Transverse colon (tissue), 4 donors: ENCODE results near the gene AACS. TPM values are rescaled to one million over a fixed set of nuclear protein-coding genes. Genes with fewer than 3 reads are reported as not detected.

Experiments
- DNase-seq: peaks from one replicate; pipeline ENCODE4 v3.0.0-alpha.2; 2019
- H3K27ac ChIP-seq, 4 donors: fragments of 200-600 bp; sonication (generic); 2 replicates each; pipeline ENCODE4 v1.5.1; 2016 to 2018; ENCODE audit warnings: inconsistent platforms in 4 of 4
- H3K27me3 ChIP-seq: fragments of 200-600 bp; sonication (generic); 2 replicates; pipeline ENCODE4 v1.5.1; 2017; ENCODE audit warnings: inconsistent platforms
- H3K36me3 ChIP-seq, 4 donors: fragments of 200-600 bp; sonication (generic); 2 replicates each; pipeline ENCODE4 v1.5.1; 2017 to 2019; ENCODE audit warnings: inconsistent platforms in 4 of 4
- H3K4me1 ChIP-seq, 4 donors: fragments of 200-600 bp; sonication (generic); 2 replicates each; pipeline ENCODE4 v1.5.1; 2017 to 2020; ENCODE audit warnings: inconsistent platforms in 4 of 4
- H3K4me3 ChIP-seq, 4 donors: fragments of 200-600 bp; sonication (generic); 1 replicate in 1 of 4; 2 replicates in 3 of 4; pipeline versions ENCODE4 v1.5.1 to v1.6.1; 2017 to 2019; ENCODE audit warnings: inconsistent platforms in 4 of 4
- H3K9me3 ChIP-seq, 2 donors: fragments of 200-600 bp; sonication (generic); 2 replicates each; pipeline ENCODE4 v1.5.1; 2017 to 2019; ENCODE audit warnings: inconsistent platforms in 2 of 2
- CTCF ChIP-seq, 5 experiments: fragments of 200-600 bp in 3 of 5; fragments of 450-650 bp in 2 of 5; sonication (generic) in 3 of 5; IDR thresholded peaks; 1 replicate in 2 of 5; 2 replicates in 3 of 5; pipeline ENCODE4 v1.5.1; 2016 to 2017; ENCODE audit warnings: antibody characterized with exemption in 5 of 5, inconsistent platforms in 3 of 5, mild to moderate bottlenecking in 2 of 5, moderate library complexity in 1 of 5
- EP300 ChIP-seq: sonication (generic); formaldehyde crosslinking; IDR thresholded peaks from one replicate; pipeline ENCODE4 v1.6.1; 2017; ENCODE audit warnings: antibody characterized with exemption, low read depth
- POLR2A ChIP-seq: fragments of 450-650 bp; IDR thresholded peaks from one replicate; pipeline ENCODE4 v1.6.1; 2016; ENCODE audit warnings: antibody characterized with exemption, mild to moderate bottlenecking, moderate library complexity
- POLR2AphosphoS5 ChIP-seq, 3 donors: sonication (generic); formaldehyde crosslinking; IDR thresholded peaks; one replicate each; pipeline ENCODE4 v1.6.1; 2016; ENCODE audit warnings: antibody characterized with exemption in 3 of 3
- WGBS, 2 donors: methylation state at CpG; one replicate each; pipeline ENCODE4 v1.1.5; 2018; ENCODE audit warnings: low coverage in 1 of 2; 5-methylcytosine and 5-hydroxymethylcytosine counted together
- in situ Hi-C, 4 donors: fragments of 200-750 bp; cut with MboI; loops; one replicate each; pipeline versions ENCODE4 v1.15.0 to v1.15.1; 2017; ENCODE audit warnings: low sequenced_read_pairs in 3 of 4, low pct_ligation_motif_present in 1 of 4, low pct_unique_long_range_greater_than_20kb in 1 of 4
- intact Hi-C: fragments of 100-400 bp; cut with DNase I; formaldehyde crosslinking; loops from one replicate; pipeline ENCODE4 v1.15.1; 2023; ENCODE audit warnings: low total_unique reads
- total RNA-seq, 4 donors: library from RNA; depleted of rRNA; stranded (reverse); fragments of >200 nt; gene quantifications; one replicate each; pipeline ENCODE4 v1.1.0, GENCODE V29; 2016

AACS gene
- total RNA-seq, 4 donors from 2014 or later = 18.5 to 33.7 (median 27.1) TPM

GRCh38 chr12:125132698-125133400 lies 67.6 kb downstream of the AACS start:
- TF ChIP-seq POLR2AphosphoS5 (IDR thresholded peaks at IDR 0.05) (no peak), POLR2A (no peak), CTCF (IDR thresholded peaks at IDR 0.05) (no peak), EP300 (no peak)
- no peak for DNase-seq
- H3K4me3 ChIP-seq = no peak overlapping the region
- intact Hi-C loops = no loop called here
- H3K4me1 ChIP-seq = no peaks in the 10 kb centered on the region
- H3K36me3 ChIP-seq = peaks cover 0 to 14% (median 3%) of the 10 kb centered on the region in 4 donors
- no peaks in the 10 kb centered on the region for H3K27me3 ChIP-seq
- H3K9me3 ChIP-seq = no peaks in the 10 kb centered on the region
- WGBS, 2 donors = 91 to 97% methylated on average over 5 to 16 of the region's 16 CpGs
- in situ Hi-C loops = no loop called here
- no peak overlapping the region for H3K27ac ChIP-seq

DNA sequence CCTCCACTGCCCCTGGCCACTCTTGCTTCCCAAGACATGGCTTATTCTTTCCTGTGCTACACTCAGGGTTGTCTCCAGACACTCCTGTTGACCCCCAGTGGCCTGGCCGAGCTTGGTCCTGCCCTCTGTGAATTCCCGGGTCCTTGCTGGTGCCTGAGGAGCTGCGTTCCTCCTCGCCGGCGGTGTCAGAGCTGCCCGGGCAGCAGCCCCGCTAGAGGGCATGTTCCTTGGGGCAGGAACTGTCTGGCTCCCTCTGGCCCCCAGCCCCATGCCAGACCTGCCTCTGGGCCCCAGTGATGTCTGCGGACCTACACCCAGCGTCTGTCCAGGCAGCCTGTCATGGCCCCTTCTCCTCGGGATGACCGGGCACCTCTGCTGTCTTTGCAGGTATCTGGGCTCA lies 68.4 kb downstream of the AACS start:
- H3K4me3 ChIP-seq = no peak overlapping the region
- WGBS, 2 donors = 95 to 100% methylated on average over 1 to 11 of the region's 12 CpGs
- no peak for DNase-seq
- in situ Hi-C loops (no loop called here), intact Hi-C loops (no loop called here)
- H3K4me1 ChIP-seq = no peaks in the 10 kb centered on the region
- H3K9me3 ChIP-seq = no peaks in the 10 kb centered on the region
- peaks cover 0 to 14% (median 3%) of the 10 kb centered on the region in 4 donors for H3K36me3 ChIP-seq
- H3K27ac ChIP-seq = no peak overlapping the region
- H3K27me3 ChIP-seq = no peaks in the 10 kb centered on the region
- TF ChIP-seq CTCF (IDR thresholded peaks at IDR 0.05) (no peak), POLR2AphosphoS5 (IDR thresholded peaks at IDR 0.05) (no peak)

- 90 to 94% methylated on average over 8 to 14 of the region's 14 CpGs for WGBS, 2 donors
- in situ Hi-C loops = no loop called here
- intact Hi-C loops = no loop called here
- no peaks in the 10 kb centered on the region for H3K9me3 ChIP-seq
- DNase-seq = no peak
- TF ChIP-seq CTCF (IDR thresholded peaks at IDR 0.05) = no peak
- TF ChIP-seq POLR2A = no peak
- no peak for TF ChIP-seq POLR2AphosphoS5 (IDR thresholded peaks at IDR 0.05)
- TF ChIP-seq EP300 = no peak
- H3K27me3 ChIP-seq = no peaks in the 10 kb centered on the region
- no peak overlapping the region for H3K27ac ChIP-seq
- no peaks in the 10 kb centered on the region for H3K4me1 ChIP-seq
- H3K4me3 ChIP-seq = no peak overlapping the region
- H3K36me3 ChIP-seq = peaks cover 0 to 9% (median 3%) of the 10 kb centered on the region in 4 donors
Observed at GRCh38 chr12:125134576-125134975, 69.3 kb downstream of the AACS start.

DNA sequence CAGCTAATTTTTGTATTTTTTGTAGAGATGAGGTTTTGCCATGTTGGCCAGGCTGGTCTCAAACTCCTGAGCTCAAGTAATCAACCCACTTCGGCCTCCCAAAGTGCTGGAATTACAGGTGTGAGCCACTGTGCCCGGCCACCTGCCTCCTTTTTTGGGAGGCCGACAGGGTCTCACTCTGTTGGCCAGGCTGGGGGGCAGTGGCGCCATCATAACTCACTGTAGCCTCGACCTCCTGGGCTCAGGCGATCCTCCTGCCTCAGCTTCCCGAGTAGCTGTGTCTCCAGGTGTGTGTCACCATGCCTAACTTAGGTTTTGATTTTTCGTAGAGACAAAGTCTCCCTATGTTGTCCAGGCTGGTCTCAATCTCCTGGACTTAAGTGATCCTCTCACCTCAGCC lies 70.7 kb downstream of the AACS start:
- WGBS, 2 donors = 98% methylated on average over 8 of the region's 8 CpGs; no CpG with 5 or more reads in 1 of the 2 donors
- intact Hi-C loops = loop anchor here (1.0 kb wide), 1 partner anchor 23 kb away; no protein-coding TSS in a partner anchor
- Histone ChIP-seq H3K4me1 (no peaks in the 10 kb centered on the region), H3K27me3 (no peaks in the 10 kb centered on the region), H3K9me3 (no peaks in the 10 kb centered on the region), H3K27ac (no peak overlapping the region), H3K4me3 (no peak overlapping the region), H3K36me3 (peaks cover 0 to 6% (median 3%) of the 10 kb centered on the region in 4 donors)
- DNase-seq = no peak
- in situ Hi-C loops = no loop called here
- no peak for TF ChIP-seq POLR2A
- no peak for TF ChIP-seq CTCF (IDR thresholded peaks at IDR 0.05)
- TF ChIP-seq EP300 = no peak
- TF ChIP-seq POLR2AphosphoS5 (IDR thresholded peaks at IDR 0.05) = no peak
